Colonic mucosa (tissue), 4 donors: ENCODE results near the gene DBF4B. TPM values are rescaled to one million over a fixed set of nuclear protein-coding genes. Genes with fewer than 3 reads are reported as not detected.
"Not testable (repeated sequence)": the region's sequence is repeated elsewhere in the genome, so short reads cannot be mapped to it uniquely, and the experiment has no call there.

Source experiments
- DNase-seq: peaks from one replicate; pipeline ENCODE4 v3.0.0-alpha.2; 2020
- H3K27ac ChIP-seq: fragments of 200-600 bp; one replicate; pipeline ENCODE4 v1.8.0; 2021
- H3K27me3 ChIP-seq: fragments of 200-600 bp; one replicate; pipeline ENCODE4 v1.8.0; 2021
- H3K36me3 ChIP-seq: fragments of 200-600 bp; one replicate; pipeline ENCODE4 v1.8.0; 2021
- H3K4me1 ChIP-seq: fragments of 200-600 bp; one replicate; pipeline ENCODE4 v1.8.0; 2021; ENCODE audit warnings: mild to moderate bottlenecking
- H3K4me3 ChIP-seq: fragments of 200-600 bp; one replicate; pipeline ENCODE4 v1.8.0; 2021
- H3K9ac ChIP-seq, 2 donors: one replicate each; pipeline ENCODE4 v1.7.0; 2013; ENCODE audit warnings: control low read depth in 2 of 2, low read depth in 2 of 2, low read length in 2 of 2
- H3K9me3 ChIP-seq: fragments of 200-600 bp; one replicate; pipeline ENCODE4 v1.8.0; 2021
- CTCF ChIP-seq: fragments of 200-600 bp; IDR thresholded peaks from one replicate; pipeline ENCODE4 v1.8.0; 2022; ENCODE audit warnings: antibody characterized with exemption, mild to moderate bottlenecking
- intact Hi-C: fragments of 100-400 bp; cut with DNase I; formaldehyde crosslinking; loops from one replicate; pipeline ENCODE4 v1.14.1; 2022
- total RNA-seq, 2 donors: library from RNA; stranded (reverse); fragmentation: NEBNext Ultra II Directional in 1 of 2; extraction: Animal tissue kit (Norgen Biotek cat#: 25700) in 1 of 2; gene quantifications; one replicate each; pipeline ENCODE4 v1.2.1, GENCODE V29; 2021
- donor health status: healthy.
- donor health status: DM: no; HTN: no; CAD: no.
- donor health status: DM: no; HTN: no; CAD: no.

The DBF4B gene
- total RNA-seq, 2 donors from 2014 or later = 5.6 to 14.4 TPM

GRCh38 chr17:44672479-44673093, 35.9 kb upstream of the DBF4B start:
- no peak overlapping the region for H3K4me3 ChIP-seq
- H3K9ac ChIP-seq = no peak overlapping the region
- H3K27me3 ChIP-seq = no peaks in the 10 kb centered on the region
- TF ChIP-seq CTCF = peak; percentile 12
- no peaks in the 10 kb centered on the region for H3K4me1 ChIP-seq
- no peak overlapping the region for H3K27ac ChIP-seq
- H3K9me3 ChIP-seq = no peaks in the 10 kb centered on the region
- intact Hi-C loops = no loop called here
- DNase-seq = no peak
- H3K36me3 ChIP-seq = no peaks in the 10 kb centered on the region

GRCh38 chr17:44673893-44674292, 34.6 kb upstream of the DBF4B start:
- Histone ChIP-seq H3K9me3 (no peaks in the 10 kb centered on the region), H3K27ac (no peak overlapping the region), H3K9ac (no peak overlapping the region), H3K36me3 (no peaks in the 10 kb centered on the region), H3K4me3 (no peak overlapping the region), H3K27me3 (no peaks in the 10 kb centered on the region), H3K4me1 (no peaks in the 10 kb centered on the region)
- no peak for DNase-seq
- TF ChIP-seq CTCF = no peak
- intact Hi-C loops = no loop called here

- Histone ChIP-seq H3K9me3 (no peaks in the 10 kb centered on the region), H3K9ac (no peak overlapping the region), H3K4me1 (no peaks in the 10 kb centered on the region), H3K27me3 (no peaks in the 10 kb centered on the region), H3K27ac (no peak overlapping the region), H3K4me3 (no peak overlapping the region), H3K36me3 (no peaks in the 10 kb centered on the region)
- intact Hi-C loops = no loop called here
- DNase-seq = no peak
- no peak for TF ChIP-seq CTCF
These were observed 31.3 kb upstream of the DBF4B start for GRCh38 chr17:44677136-44677535.

- intact Hi-C loops, H3K9ac ChIP-seq, H3K27me3 ChIP-seq, H3K4me1 ChIP-seq, DNase-seq, H3K4me3 ChIP-seq, H3K36me3 ChIP-seq, H3K9me3 ChIP-seq, H3K27ac ChIP-seq: not testable (repeated sequence)
These were observed 25.2 kb upstream of the DBF4B start for GRCh38 chr17:44683303-44683702.

GRCh38 chr17:44687756-44688155, 20.7 kb upstream of the DBF4B start:
- intact Hi-C loops = no loop called here
- Histone ChIP-seq H3K36me3 (no peaks in the 10 kb centered on the region), H3K27me3 (no peaks in the 10 kb centered on the region), H3K9ac (no peak overlapping the region), H3K9me3 (no peaks in the 10 kb centered on the region), H3K4me3 (no peak overlapping the region), H3K27ac (no peak overlapping the region), H3K4me1 (no peaks in the 10 kb centered on the region)
- no peak for TF ChIP-seq CTCF
- no peak for DNase-seq

- Histone ChIP-seq H3K36me3 (no peaks in the 10 kb centered on the region), H3K27ac (no peak overlapping the region), H3K9ac (no peak overlapping the region), H3K4me1 (no peaks in the 10 kb centered on the region), H3K9me3 (no peaks in the 10 kb centered on the region), H3K4me3 (no peak overlapping the region), H3K27me3 (no peaks in the 10 kb centered on the region)
- no peak for TF ChIP-seq CTCF
- intact Hi-C loops = no loop called here
- DNase-seq = no peak
These were observed 20.3 kb upstream of the DBF4B start for GRCh38 chr17:44688200-44688599.
